GM19351 (cell line): ENCODE measurements around the gene P2RX4.
"Not testable (repeated sequence)": the region's sequence is repeated elsewhere in the genome, so short reads cannot be mapped to it uniquely, and the experiment has no call there.

Experiments used
- ATAC-seq: cut with Tn5 transposase; IDR thresholded peaks from one replicate; pipeline ENCODE4 v1.9.1; 2021; ENCODE audit warnings: mild to moderate bottlenecking, moderate library complexity; ENCODE audit not compliant: unreplicated experiment

The P2RX4 gene

GRCh38 chr12:121188227-121188626 is 21.7 kb upstream of the P2RX4 start:
- no peak for ATAC-seq

GRCh38 chr12:121189131-121189530 is 20.8 kb upstream of the P2RX4 start:
- no peak for ATAC-seq

GRCh38 chr12:121189619-121190155 is 20.2 kb upstream of the P2RX4 start:
- ATAC-seq: no peak

- no peak for ATAC-seq
Observed at GRCh38 chr12:121190523-121191031, 19.4 kb upstream of the P2RX4 start.

- no peak for ATAC-seq
Observed at GRCh38 chr12:121191151-121191550, 18.8 kb upstream of the P2RX4 start.

DNA sequence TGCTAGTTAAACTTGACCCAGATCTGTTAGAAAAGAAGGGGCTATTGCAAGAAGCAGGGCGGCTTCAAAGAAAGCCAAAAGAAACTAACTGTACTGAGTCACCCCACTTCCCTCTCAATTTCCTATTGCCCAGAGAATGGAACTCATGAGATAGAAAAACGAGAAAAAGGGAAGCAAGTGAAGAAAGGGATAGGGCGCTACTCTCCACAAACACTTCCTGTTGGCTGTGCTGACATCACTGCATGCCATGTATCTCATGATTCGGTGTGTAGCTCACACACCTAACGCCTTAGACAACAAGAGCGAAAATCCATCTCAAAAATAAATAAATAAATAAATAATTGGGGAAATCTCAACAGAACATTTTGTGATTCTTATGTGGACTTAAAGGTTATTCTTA is 13.0 kb upstream of the P2RX4 start:
- no peak for ATAC-seq

DNA sequence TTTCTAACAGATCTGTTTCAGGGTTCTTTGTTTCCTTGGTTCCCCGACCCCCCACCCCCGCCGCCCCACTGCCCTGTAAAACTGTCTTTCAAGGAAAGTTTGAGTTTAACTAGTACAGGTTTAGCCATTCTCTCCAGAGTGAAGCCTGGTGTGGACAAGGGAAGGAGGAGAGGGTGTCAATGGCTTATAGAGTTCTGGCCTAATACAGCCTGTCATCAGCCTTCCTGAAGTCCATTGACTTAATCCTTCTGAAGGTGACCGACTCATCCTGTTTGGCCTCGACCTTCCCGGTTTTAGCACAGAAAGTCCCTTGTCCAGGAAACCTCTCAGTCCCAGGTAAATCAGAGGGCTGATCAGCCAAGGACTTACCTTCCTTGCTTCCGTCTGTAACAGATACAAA is 11.0 kb upstream of the P2RX4 start:
- ATAC-seq: no peak

- ATAC-seq: not testable (repeated sequence)
Observed at GRCh38 chr12:121201140-121201539, 8.8 kb upstream of the P2RX4 start.

DNA sequence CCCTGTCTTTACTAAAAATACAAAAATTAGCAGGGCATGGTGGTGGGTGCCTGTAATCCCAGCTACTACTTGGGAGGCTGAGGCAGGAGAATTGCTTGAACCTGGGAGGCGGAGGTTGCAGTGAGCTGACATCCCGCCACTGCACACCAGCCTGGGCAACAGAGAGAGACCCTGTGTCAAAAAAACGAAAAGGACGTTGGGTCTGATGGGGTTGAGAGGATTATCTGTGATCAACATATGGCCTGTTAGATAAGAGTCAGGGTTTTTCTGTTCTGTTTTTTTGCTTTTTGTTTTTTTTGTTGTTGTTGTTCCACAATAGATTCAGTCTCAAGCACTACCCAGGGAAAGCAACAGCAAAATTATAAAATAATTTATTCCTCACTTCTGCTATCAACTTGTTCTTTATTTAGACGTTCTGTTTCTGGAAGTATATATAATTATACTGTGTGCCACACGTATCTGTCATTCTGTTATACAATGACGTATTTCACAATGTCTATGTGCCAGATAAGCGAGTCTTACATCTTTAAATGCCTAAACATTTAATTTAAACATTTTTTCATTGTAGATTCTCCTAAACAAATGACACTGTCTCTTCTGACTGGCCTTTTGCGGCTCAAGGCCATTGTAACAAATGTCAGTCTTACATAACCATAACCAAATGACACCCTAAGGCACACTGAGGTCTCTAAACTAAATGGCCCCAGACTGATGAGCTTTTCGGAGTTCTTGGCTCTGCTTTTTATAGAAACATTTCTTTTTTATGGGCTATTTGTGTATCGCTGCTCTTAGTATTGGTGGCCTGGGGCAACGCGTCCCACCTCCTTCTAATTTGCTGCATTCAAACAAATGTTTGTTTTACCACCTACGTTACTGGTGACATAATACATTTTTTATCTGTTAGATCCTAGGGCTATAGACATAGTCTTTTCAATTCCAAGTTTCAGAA is 7.2 kb upstream of the P2RX4 start:
- ATAC-seq: no peak

DNA sequence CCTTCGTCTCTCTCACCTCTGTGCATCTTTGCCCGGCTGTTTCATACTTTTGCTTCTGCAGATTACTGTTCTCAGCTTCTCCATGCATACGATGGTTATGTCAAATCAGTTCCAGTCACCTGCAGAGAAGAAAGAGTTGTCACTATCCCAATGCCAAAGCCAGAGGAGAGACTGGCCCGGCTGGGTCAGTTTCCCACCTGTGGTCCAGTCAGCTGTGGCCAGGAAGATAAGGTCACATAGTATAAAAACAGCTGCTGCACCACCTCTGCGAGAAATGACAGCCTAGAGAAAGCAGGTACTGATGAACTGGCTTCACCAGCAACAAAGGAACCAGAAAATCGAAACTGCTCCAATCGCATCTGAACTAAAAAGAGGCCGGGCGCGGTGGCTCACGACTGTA is 6.4 kb upstream of the P2RX4 start:
- ATAC-seq: no peak

- no peak for ATAC-seq
Observed at GRCh38 chr12:121205491-121205890, 4.4 kb upstream of the P2RX4 start.

- ATAC-seq: not testable (repeated sequence)
Observed at GRCh38 chr12:121208571-121208970, 1.4 kb upstream of the P2RX4 start.

DNA sequence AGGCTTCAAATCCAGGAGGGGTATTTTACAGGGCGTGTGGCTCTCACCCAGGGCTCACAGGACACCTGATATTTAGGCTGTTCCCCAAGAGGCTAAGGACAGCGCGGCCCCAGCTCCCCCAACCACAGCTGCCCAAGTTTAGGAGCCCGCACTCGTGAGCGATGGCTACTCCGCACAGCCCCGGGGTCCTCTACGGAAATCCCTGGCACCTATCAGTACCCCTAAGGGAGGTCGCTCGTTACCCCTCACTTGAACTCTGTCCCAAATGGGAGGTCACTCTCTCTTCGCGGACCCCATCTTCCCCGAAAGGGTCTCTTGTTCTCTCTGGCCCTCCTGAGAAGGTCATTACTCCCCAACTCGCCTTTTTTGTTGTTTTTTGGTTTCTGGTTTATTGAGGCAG is 708 bp upstream of the P2RX4 start:
- no peak for ATAC-seq

DNA sequence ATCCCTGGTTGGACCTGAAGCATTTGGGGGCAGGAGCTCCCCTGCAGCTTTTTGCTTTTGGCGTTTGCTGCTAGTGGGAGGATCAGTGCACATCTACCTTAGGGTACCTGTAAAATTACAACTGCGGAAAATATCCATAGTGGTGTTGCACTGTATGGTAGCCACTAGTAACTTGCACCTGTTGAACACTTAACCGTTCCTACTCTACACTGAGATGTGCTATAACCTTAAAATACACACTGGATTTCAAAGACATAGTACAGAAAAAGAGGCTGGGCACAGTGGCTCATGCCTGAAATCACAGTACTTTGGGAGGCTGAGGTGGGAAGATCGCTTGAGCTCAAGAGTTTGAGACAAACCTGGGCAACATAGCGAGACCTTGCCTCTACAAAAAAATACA is 2.9 kb downstream of the P2RX4 start:
- no peak for ATAC-seq

- ATAC-seq: no peak
Observed at GRCh38 chr12:121214166-121214777, 4.3 kb downstream of the P2RX4 start.

DNA sequence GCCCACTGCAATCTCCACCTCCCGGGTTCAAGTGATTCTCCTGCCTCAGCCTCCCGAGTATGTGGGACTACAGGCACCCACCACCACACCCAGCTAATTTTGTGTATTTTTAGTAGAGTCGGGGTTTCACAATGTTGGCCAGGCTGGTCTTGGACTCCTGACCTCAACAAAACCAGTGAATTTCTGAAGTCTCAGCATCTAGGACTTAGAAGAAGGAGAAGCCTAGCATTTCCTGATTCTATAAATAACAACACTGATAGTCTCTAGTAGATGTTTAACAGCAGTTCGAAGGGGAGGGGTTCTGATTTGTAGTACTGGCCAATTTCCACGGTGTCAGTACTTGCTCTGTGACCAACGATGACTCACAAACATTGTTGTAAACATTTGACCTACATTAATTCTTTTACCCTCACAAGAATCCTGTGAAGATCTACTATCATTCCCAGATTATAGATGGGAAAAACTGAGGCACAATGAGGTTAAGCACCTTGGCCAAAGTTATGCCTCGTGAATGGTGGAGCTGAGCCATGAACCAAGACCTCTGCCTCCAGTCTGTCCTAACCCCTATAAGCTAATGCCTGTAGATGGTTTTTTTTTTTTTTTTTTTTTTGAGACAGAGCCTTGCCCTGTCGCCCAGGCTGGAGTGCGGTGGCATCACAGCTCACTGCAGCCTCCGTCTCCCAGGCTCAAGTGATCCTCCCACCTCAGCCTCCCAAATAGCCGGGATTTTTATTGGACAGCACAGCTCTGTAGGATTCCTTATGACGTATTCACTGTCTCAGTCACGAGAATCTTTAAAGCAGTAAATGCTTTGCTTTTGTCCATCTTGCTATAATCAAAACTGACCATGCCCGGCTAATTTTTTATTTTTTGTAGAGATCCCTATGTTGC is 5.2 kb downstream of the P2RX4 start:
- ATAC-seq: no peak

DNA sequence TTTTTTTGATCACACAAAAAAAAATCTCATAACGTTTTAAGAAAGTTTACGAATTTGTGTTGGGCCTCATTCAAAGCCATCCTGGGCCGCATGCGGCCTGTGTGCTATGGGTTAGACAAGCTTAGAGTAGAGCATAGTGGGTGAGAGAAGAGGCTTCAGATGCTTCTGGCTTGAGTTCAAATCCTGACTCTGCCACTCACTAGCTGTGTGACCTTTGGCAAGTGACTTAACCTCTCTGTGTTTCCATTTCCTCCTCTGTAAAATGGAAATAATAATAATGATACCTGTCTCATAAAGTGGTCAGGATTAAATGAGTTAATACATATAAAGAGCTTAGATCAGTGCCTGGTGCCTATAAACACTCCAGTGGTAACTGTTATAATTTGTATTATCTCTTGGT is 6.2 kb downstream of the P2RX4 start:
- no peak for ATAC-seq

GRCh38 chr12:121217063-121217462 is 7.1 kb downstream of the P2RX4 start:
- no peak for ATAC-seq

DNA sequence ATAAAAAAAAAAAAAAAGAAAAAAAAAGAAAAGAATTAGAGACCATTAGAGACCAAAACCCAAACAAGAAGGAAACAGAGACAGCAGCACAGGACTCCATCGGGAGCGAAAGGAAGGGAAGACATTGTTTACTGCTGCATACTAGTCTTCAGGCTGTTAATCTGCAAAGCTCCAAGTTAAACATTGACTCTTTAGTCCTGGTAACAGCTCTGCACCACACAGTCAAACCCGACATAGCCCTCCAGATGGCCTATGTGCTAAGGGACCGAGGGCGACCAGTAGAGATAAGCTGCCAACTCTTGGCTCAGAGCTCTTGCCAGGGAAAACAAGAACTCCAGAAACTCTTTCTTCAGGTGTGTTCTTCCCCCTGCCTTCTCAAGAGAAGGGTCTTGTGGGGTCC is 7.8 kb downstream of the P2RX4 start:
- no peak for ATAC-seq

GRCh38 chr12:121218588-121219352 is 8.8 kb downstream of the P2RX4 start:
- no peak for ATAC-seq
